Measurements from ENCODE around the gene VEGFD.

The VEGFD gene

GRCh38 chrX:15373976-15374375 is 10.2 kb downstream of the VEGFD start:
- Histone ChIP-seq H3K9me3 (ENCODE audit: control insufficient read depth in 5 of 5, low read length in 5 of 5) (peaks cover 0 to 5% (median 0%) of the 10 kb centered on the region in 5 donors), H3K4me1 (ENCODE audit: control insufficient read depth in 5 of 5, insufficient read depth in 5 of 5, low read length in 5 of 5) (peaks cover 0 to 3% (median 0%) of the 10 kb centered on the region in 5 donors), H3K27me3 (ENCODE audit: control insufficient read depth in 5 of 5, insufficient read depth in 4 of 5, low read length in 5 of 5) (peaks cover 0 to 3% (median 0%) of the 10 kb centered on the region in 5 donors), H3K9ac (ENCODE audit: low read length in 5 of 5) (no peak overlapping the region), H3K4me3 (ENCODE audit: low read depth in 1 of 5, low read length in 5 of 5) (no peak overlapping the region), H3K36me3 (ENCODE audit: control insufficient read depth in 5 of 5, insufficient read depth in 5 of 5, low read length in 5 of 5) (peaks cover 0 to 2% (median 0%) of the 10 kb centered on the region in 5 donors), H3K27ac (ENCODE audit: low read depth, low read length) (no peak overlapping the region)

- Histone ChIP-seq H3K9ac (ENCODE audit: low read length in 5 of 5) (no peak overlapping the region), H3K9me3 (ENCODE audit: control insufficient read depth in 5 of 5, low read length in 5 of 5) (no peaks in the 10 kb centered on the region), H3K36me3 (ENCODE audit: control insufficient read depth in 5 of 5, insufficient read depth in 5 of 5, low read length in 5 of 5) (no peaks in the 10 kb centered on the region), H3K27me3 (ENCODE audit: control insufficient read depth in 5 of 5, insufficient read depth in 4 of 5, low read length in 5 of 5) (peaks cover 0 to 4% (median 2%) of the 10 kb centered on the region in 5 donors), H3K27ac (ENCODE audit: low read depth, low read length) (no peak overlapping the region), H3K4me3 (ENCODE audit: low read depth in 1 of 5, low read length in 5 of 5) (no peak overlapping the region), H3K4me1 (ENCODE audit: control insufficient read depth in 5 of 5, insufficient read depth in 5 of 5, low read length in 5 of 5) (no peaks in the 10 kb centered on the region)
Observed at GRCh38 chrX:15366506-15367352, 17.5 kb downstream of the VEGFD start.

- Histone ChIP-seq H3K27ac (ENCODE audit: low read depth, low read length) (no peak overlapping the region), H3K4me1 (ENCODE audit: control insufficient read depth in 5 of 5, insufficient read depth in 5 of 5, low read length in 5 of 5) (peaks cover 0 to 5% (median 0%) of the 10 kb centered on the region in 5 donors), H3K4me3 (ENCODE audit: low read depth in 1 of 5, low read length in 5 of 5) (no peak overlapping the region), H3K36me3 (ENCODE audit: control insufficient read depth in 5 of 5, insufficient read depth in 5 of 5, low read length in 5 of 5) (no peaks in the 10 kb centered on the region), H3K9me3 (ENCODE audit: control insufficient read depth in 5 of 5, low read length in 5 of 5) (peaks cover 0 to 3% (median 0%) of the 10 kb centered on the region in 5 donors), H3K9ac (ENCODE audit: low read length in 5 of 5) (no peak overlapping the region), H3K27me3 (ENCODE audit: control insufficient read depth in 5 of 5, insufficient read depth in 4 of 5, low read length in 5 of 5) (peaks cover 0 to 3% (median 2%) of the 10 kb centered on the region in 5 donors)
Observed at GRCh38 chrX:15359701-15360100, 24.5 kb downstream of the VEGFD start.

- H3K9ac ChIP-seq (ENCODE audit: low read length in 5 of 5) = no peak overlapping the region
- H3K4me1 ChIP-seq (ENCODE audit: control insufficient read depth in 5 of 5, insufficient read depth in 5 of 5, low read length in 5 of 5) = peaks cover 0 to 5% (median 0%) of the 10 kb centered on the region in 5 donors
- H3K4me3 ChIP-seq (ENCODE audit: low read depth in 1 of 5, low read length in 5 of 5) = no peak overlapping the region
- peaks cover 0 to 3% (median 0%) of the 10 kb centered on the region in 5 donors for H3K9me3 ChIP-seq (ENCODE audit: control insufficient read depth in 5 of 5, low read length in 5 of 5)
- no peaks in the 10 kb centered on the region for H3K36me3 ChIP-seq (ENCODE audit: control insufficient read depth in 5 of 5, insufficient read depth in 5 of 5, low read length in 5 of 5)
- no peak overlapping the region for H3K27ac ChIP-seq (ENCODE audit: low read depth, low read length)
- H3K27me3 ChIP-seq (ENCODE audit: control insufficient read depth in 5 of 5, insufficient read depth in 4 of 5, low read length in 5 of 5) = peaks cover 0 to 2% (median 0%) of the 10 kb centered on the region in 5 donors
Observed at GRCh38 chrX:15358533-15358932, 25.7 kb downstream of the VEGFD start.

- H3K27ac ChIP-seq (ENCODE audit: low read depth, low read length) = peak overlapping the region; percentile 18
- H3K9me3 ChIP-seq (ENCODE audit: control insufficient read depth in 5 of 5, low read length in 5 of 5) = peaks cover 0 to 3% (median 0%) of the 10 kb centered on the region in 5 donors
- peaks cover 0 to 2% (median 0%) of the 10 kb centered on the region in 5 donors for H3K27me3 ChIP-seq (ENCODE audit: control insufficient read depth in 5 of 5, insufficient read depth in 4 of 5, low read length in 5 of 5)
- no peaks in the 10 kb centered on the region for H3K36me3 ChIP-seq (ENCODE audit: control insufficient read depth in 5 of 5, insufficient read depth in 5 of 5, low read length in 5 of 5)
- peaks cover 0 to 5% (median 0%) of the 10 kb centered on the region in 5 donors for H3K4me1 ChIP-seq (ENCODE audit: control insufficient read depth in 5 of 5, insufficient read depth in 5 of 5, low read length in 5 of 5)
- no peak overlapping the region for H3K4me3 ChIP-seq (ENCODE audit: low read depth in 1 of 5, low read length in 5 of 5)
- no peak overlapping the region for H3K9ac ChIP-seq (ENCODE audit: low read length in 5 of 5)
Observed at GRCh38 chrX:15356444-15356843, 27.8 kb downstream of the VEGFD start.

DNA sequence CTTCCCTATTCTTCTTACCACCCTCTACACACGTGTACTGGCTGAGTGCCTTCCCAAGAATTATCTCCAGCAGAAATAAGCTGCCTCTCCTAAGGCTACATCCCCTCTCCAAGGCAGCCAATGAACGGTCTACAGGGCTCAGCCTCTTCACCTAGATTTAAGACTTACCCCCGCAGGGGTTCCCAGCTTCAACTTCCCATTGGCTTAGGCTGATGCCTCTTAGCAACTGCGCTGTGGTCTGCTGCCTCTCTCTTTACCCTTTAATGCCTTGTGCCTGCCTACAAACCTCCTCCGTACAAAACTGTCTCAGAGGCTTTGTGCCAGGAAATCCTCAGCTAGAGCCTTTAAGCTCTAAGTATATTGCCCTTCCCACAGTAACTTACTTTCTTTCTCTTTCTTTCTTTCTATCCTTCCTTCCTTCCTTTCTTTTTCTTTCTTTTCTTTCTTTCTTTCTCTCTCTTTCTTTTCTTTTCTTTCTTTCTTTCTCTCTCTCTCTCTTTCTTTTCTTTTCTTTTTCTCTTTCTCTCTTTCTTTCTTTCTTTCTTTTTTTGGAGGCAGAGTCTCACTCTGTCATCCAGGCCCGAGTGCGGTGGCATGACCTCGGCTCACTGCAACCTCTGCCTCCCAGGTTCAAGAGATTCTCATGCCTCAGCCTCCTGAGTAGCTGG is 33.8 kb downstream of the VEGFD start:
- H3K27ac ChIP-seq (ENCODE audit: low read depth, low read length) = no peak overlapping the region

GRCh38 chrX:15349046-15349445 is 35.2 kb downstream of the VEGFD start:
- H3K36me3 ChIP-seq (ENCODE audit: control insufficient read depth in 5 of 5, insufficient read depth in 5 of 5, low read length in 5 of 5) = peaks cover 0 to 3% (median 0%) of the 10 kb centered on the region in 5 donors
- no peak overlapping the region for H3K27ac ChIP-seq (ENCODE audit: low read depth, low read length)
- H3K9me3 ChIP-seq (ENCODE audit: control insufficient read depth in 5 of 5, low read length in 5 of 5) = no peaks in the 10 kb centered on the region
- H3K9ac ChIP-seq (ENCODE audit: low read length in 5 of 5) = no peak overlapping the region
- H3K4me3 ChIP-seq (ENCODE audit: low read depth in 1 of 5, low read length in 5 of 5) = no peak overlapping the region
- H3K4me1 ChIP-seq (ENCODE audit: control insufficient read depth in 5 of 5, insufficient read depth in 5 of 5, low read length in 5 of 5) = peaks cover 0 to 2% (median 0%) of the 10 kb centered on the region in 5 donors
- peaks cover 0 to 4% (median 3%) of the 10 kb centered on the region in 5 donors for H3K27me3 ChIP-seq (ENCODE audit: control insufficient read depth in 5 of 5, insufficient read depth in 4 of 5, low read length in 5 of 5)

More for the DNA sequence above, 33.8 kb downstream of the VEGFD start:
- Histone ChIP-seq H3K36me3 (ENCODE audit: control insufficient read depth in 5 of 5, insufficient read depth in 5 of 5, low read length in 5 of 5) (peaks cover 0 to 3% (median 0%) of the 10 kb centered on the region in 5 donors), H3K4me3 (ENCODE audit: low read depth in 1 of 5, low read length in 5 of 5) (no peak overlapping the region), H3K4me1 (ENCODE audit: control insufficient read depth in 5 of 5, insufficient read depth in 5 of 5, low read length in 5 of 5) (peaks cover 0 to 2% (median 0%) of the 10 kb centered on the region in 5 donors), H3K9me3 (ENCODE audit: control insufficient read depth in 5 of 5, low read length in 5 of 5) (no peaks in the 10 kb centered on the region), H3K27me3 (ENCODE audit: control insufficient read depth in 5 of 5, insufficient read depth in 4 of 5, low read length in 5 of 5) (peaks cover 0 to 4% (median 3%) of the 10 kb centered on the region in 5 donors), H3K9ac (ENCODE audit: low read length in 5 of 5) (no peak overlapping the region)

- H3K36me3 ChIP-seq (ENCODE audit: control insufficient read depth in 5 of 5, insufficient read depth in 5 of 5, low read length in 5 of 5) = peaks cover 0 to 3% (median 0%) of the 10 kb centered on the region in 5 donors
- no peaks in the 10 kb centered on the region for H3K9me3 ChIP-seq (ENCODE audit: control insufficient read depth in 5 of 5, low read length in 5 of 5)
- peaks cover 0 to 6% (median 0%) of the 10 kb centered on the region in 5 donors for H3K4me1 ChIP-seq (ENCODE audit: control insufficient read depth in 5 of 5, insufficient read depth in 5 of 5, low read length in 5 of 5)
- peaks cover 0 to 6% (median 4%) of the 10 kb centered on the region in 5 donors for H3K27me3 ChIP-seq (ENCODE audit: control insufficient read depth in 5 of 5, insufficient read depth in 4 of 5, low read length in 5 of 5)
- H3K4me3 ChIP-seq (ENCODE audit: low read depth in 1 of 5, low read length in 5 of 5) = no peak overlapping the region
- no peak overlapping the region for H3K27ac ChIP-seq (ENCODE audit: low read depth, low read length)
- no peak overlapping the region for H3K9ac ChIP-seq (ENCODE audit: low read length in 5 of 5)
Observed at GRCh38 chrX:15345976-15346375, 38.2 kb downstream of the VEGFD start.

- Histone ChIP-seq H3K9me3 (ENCODE audit: control insufficient read depth in 5 of 5, low read length in 5 of 5) (no peaks in the 10 kb centered on the region), H3K27ac (ENCODE audit: low read depth, low read length) (no peak overlapping the region), H3K4me3 (ENCODE audit: low read depth in 1 of 5, low read length in 5 of 5) (no peak overlapping the region), H3K9ac (ENCODE audit: low read length in 5 of 5) (no peak overlapping the region), H3K4me1 (ENCODE audit: control insufficient read depth in 5 of 5, insufficient read depth in 5 of 5, low read length in 5 of 5) (peaks cover 0 to 4% (median 0%) of the 10 kb centered on the region in 5 donors), H3K36me3 (ENCODE audit: control insufficient read depth in 5 of 5, insufficient read depth in 5 of 5, low read length in 5 of 5) (peaks cover 0 to 3% (median 0%) of the 10 kb centered on the region in 5 donors), H3K27me3 (ENCODE audit: control insufficient read depth in 5 of 5, insufficient read depth in 4 of 5, low read length in 5 of 5) (peaks cover 0 to 5% (median 3%) of the 10 kb centered on the region in 5 donors)
Observed at GRCh38 chrX:15344106-15344505, 40.1 kb downstream of the VEGFD start.

DNA sequence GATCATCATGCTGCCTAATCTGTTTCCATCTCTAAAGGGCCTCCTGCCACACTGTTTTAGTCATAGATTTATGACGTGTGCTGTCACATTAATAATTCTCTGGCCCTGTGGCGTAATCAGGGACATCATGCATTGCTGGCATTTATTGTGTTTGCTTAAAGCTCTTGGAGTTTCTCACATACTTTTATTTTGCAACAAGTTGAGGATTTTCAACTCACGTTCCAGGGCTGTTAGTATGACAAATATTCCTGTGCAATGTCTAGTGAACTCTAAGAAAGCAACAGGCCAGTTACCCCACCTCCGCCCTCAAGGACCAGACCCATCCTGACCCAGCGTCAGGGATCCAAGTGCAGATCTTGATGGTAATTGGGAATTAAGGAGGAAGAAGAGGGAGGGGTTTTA is 41.1 kb downstream of the VEGFD start:
- Histone ChIP-seq H3K9ac (ENCODE audit: low read length in 5 of 5) (no peak overlapping the region), H3K4me1 (ENCODE audit: control insufficient read depth in 5 of 5, insufficient read depth in 5 of 5, low read length in 5 of 5) (peaks cover 0 to 4% (median 0%) of the 10 kb centered on the region in 5 donors), H3K36me3 (ENCODE audit: control insufficient read depth in 5 of 5, insufficient read depth in 5 of 5, low read length in 5 of 5) (peaks cover 0 to 3% (median 0%) of the 10 kb centered on the region in 5 donors), H3K4me3 (ENCODE audit: low read depth in 1 of 5, low read length in 5 of 5) (no peak overlapping the region), H3K27ac (ENCODE audit: low read depth, low read length) (no peak overlapping the region), H3K9me3 (ENCODE audit: control insufficient read depth in 5 of 5, low read length in 5 of 5) (no peaks in the 10 kb centered on the region), H3K27me3 (ENCODE audit: control insufficient read depth in 5 of 5, insufficient read depth in 4 of 5, low read length in 5 of 5) (peaks cover 0 to 10% (median 4%) of the 10 kb centered on the region in 5 donors)

Data from subcutaneous abdominal adipose tissue (tissue), 5 donors.